A673 (cell line): ENCODE results near the gene MUC20. TPM values are rescaled to one million over a fixed set of nuclear protein-coding genes. Genes with fewer than 3 reads are reported as not detected.
"Not testable (repeated sequence)": the region's sequence is repeated elsewhere in the genome, so short reads cannot be mapped to it uniquely, and the experiment has no call there.

Experiments used
- BruUV-seq: library from RNA; stranded (reverse); fragments of 400-500 nt; replicated peaks from 2 replicates; lab custom pipeline; 2021; lab: Mats Ljungman, UMichigan
- CTCF ChIA-PET: fragments of 300-600 bp; sonication (Branson Sonifier 250); formaldehyde crosslinking; loops from one replicate; lab custom pipeline; 2022; ENCODE audit warnings: antibody characterized with exemption; lab: Charles Lee
- POLR2A ChIA-PET: fragments of 300-600 bp; sonication (Branson Sonifier 250); formaldehyde crosslinking; loops from one replicate; lab custom pipeline; 2022; ENCODE audit warnings: antibody characterized with exemption; ENCODE audit not compliant: low non-redundant PET; lab: Charles Lee
- DNase-seq: peaks from one replicate; pipeline ENCODE4 v3.0.0-alpha.2; 2015; ENCODE audit warnings: low spot score
- H3K27ac ChIP-seq: fragments of 200-600 bp; sonication (generic); 2 replicates; pipeline ENCODE4 v1.5.1; 2016; ENCODE audit warnings: mixed run types, low read depth, mild to moderate bottlenecking, mixed read lengths, antibody characterized with exemption, low read length; ENCODE audit not compliant: poor library complexity, severe bottlenecking
- H3K27me3 ChIP-seq: fragments of 200-600 bp; sonication (generic); replicated peaks from 2 replicates; pipeline ENCODE4 v1.6.1; 2017; ENCODE audit warnings: mixed run types, low read depth, mild to moderate bottlenecking, mixed read lengths, antibody characterized with exemption, low read length; ENCODE audit not compliant: insufficient read depth, poor library complexity
- H3K36me3 ChIP-seq: fragments of 200-600 bp; sonication (generic); 2 replicates; pipeline ENCODE4 v1.6.1; 2016; ENCODE audit warnings: mixed run types, mild to moderate bottlenecking, mixed read lengths, antibody characterized with exemption, low read length; ENCODE audit not compliant: insufficient read depth, poor library complexity, severe bottlenecking
- H3K4me1 ChIP-seq: fragments of 200-600 bp; sonication (generic); 2 replicates; pipeline ENCODE4 v1.6.1; 2017; ENCODE audit warnings: mixed run types, mild to moderate bottlenecking, mixed read lengths, antibody characterized with exemption, low read length; ENCODE audit not compliant: insufficient read depth, poor library complexity, severe bottlenecking
- H3K4me3 ChIP-seq: fragments of 200-600 bp; sonication (generic); 2 replicates; pipeline ENCODE4 v1.5.1; 2016; ENCODE audit warnings: low read depth, mixed run types, mild to moderate bottlenecking, mixed read lengths, low read length; ENCODE audit not compliant: poor library complexity, severe bottlenecking
- H3K9me3 ChIP-seq: fragments of 200-600 bp; sonication (generic); 2 replicates; pipeline ENCODE4 v1.6.1; 2016; ENCODE audit warnings: mixed run types, low read depth, mild to moderate bottlenecking, mixed read lengths, antibody characterized with exemption, low read length; ENCODE audit not compliant: poor library complexity, severe bottlenecking
- CTCF ChIP-seq: fragments of 300-800, 200-600 bp; sonication (generic); conservative IDR thresholded peaks from 2 replicates; pipeline ENCODE4 v1.5.1; 2017; ENCODE audit warnings: low read depth, mild to moderate bottlenecking, antibody characterized with exemption, low read length, moderate library complexity, mixed read lengths
- EZH2 ChIP-seq: fragments of 200-600 bp; sonication (generic); IDR thresholded peaks from 2 replicates; pipeline ENCODE4 v1.6.1; 2017; ENCODE audit warnings: borderline replicate concordance, low read depth, mild to moderate bottlenecking, mixed read lengths, antibody characterized with exemption, low read length; ENCODE audit not compliant: poor library complexity, severe bottlenecking
- intact Hi-C: fragments of 100-400 bp; cut with micrococcal nuclease; formaldehyde crosslinking; loops from one replicate; pipeline ENCODE4 v1.10.0; 2022; ENCODE audit not compliant: unreplicated experiment
- total RNA-seq: library from RNA; stranded (reverse); gene quantifications from 2 replicates; pipeline ENCODE4 v1.2.3, GENCODE V29; 2021

MUC20 gene
- total RNA-seq, 1 experiment from 2014 or later: 1.1 TPM

GRCh38 chr3:195746346-195746745 lies 25.6 kb downstream of the MUC20 start:
- H3K4me1 ChIP-seq: no peaks in the 10 kb centered on the region
- H3K27ac ChIP-seq: no peak overlapping the region
- POLR2A ChIA-PET: no interaction called here
- TF ChIP-seq EZH2 (no peak), CTCF (no peak)
- no TSS peak for BruUV-seq
- CTCF ChIA-PET: no interaction called here
- intact Hi-C loops: no loop called here
- no peaks in the 10 kb centered on the region for H3K27me3 ChIP-seq
- DNase-seq: no peak
- no peaks in the 10 kb centered on the region for H3K9me3 ChIP-seq
- no peak overlapping the region for H3K4me3 ChIP-seq
- H3K36me3 ChIP-seq: no peaks in the 10 kb centered on the region

GRCh38 chr3:195746751-195747150 lies 26.0 kb downstream of the MUC20 start:
- CTCF ChIA-PET: no interaction called here
- no peaks in the 10 kb centered on the region for H3K36me3 ChIP-seq
- H3K27me3 ChIP-seq: no peaks in the 10 kb centered on the region
- no peak for TF ChIP-seq CTCF
- no peak for TF ChIP-seq EZH2
- H3K4me1 ChIP-seq: no peaks in the 10 kb centered on the region
- no peak for DNase-seq
- H3K4me3 ChIP-seq: no peak overlapping the region
- POLR2A ChIA-PET: no interaction called here
- no peak overlapping the region for H3K27ac ChIP-seq
- no TSS peak for BruUV-seq
- H3K9me3 ChIP-seq: no peaks in the 10 kb centered on the region
- intact Hi-C loops: no loop called here

GRCh38 chr3:195748661-195749060 lies 27.9 kb downstream of the MUC20 start:
- Histone ChIP-seq H3K27ac (no peak overlapping the region), H3K27me3 (no peaks in the 10 kb centered on the region), H3K36me3 (no peaks in the 10 kb centered on the region), H3K4me3 (no peak overlapping the region), H3K4me1 (no peaks in the 10 kb centered on the region), H3K9me3 (no peaks in the 10 kb centered on the region)
- no TSS peak for BruUV-seq
- POLR2A ChIA-PET: no interaction called here
- DNase-seq: no peak
- intact Hi-C loops: no loop called here
- no peak for TF ChIP-seq CTCF
- TF ChIP-seq EZH2: no peak
- CTCF ChIA-PET: interaction anchor here (0.5 kb wide), 1 partner anchor 33 kb away, joined by 5 read pairs; no protein-coding TSS in a partner anchor

GRCh38 chr3:195749101-195749500 lies 28.3 kb downstream of the MUC20 start:
- H3K27me3 ChIP-seq, H3K4me1 ChIP-seq, POLR2A ChIA-PET, DNase-seq, H3K27ac ChIP-seq, H3K36me3 ChIP-seq, intact Hi-C loops, H3K4me3 ChIP-seq, H3K9me3 ChIP-seq, BruUV-seq: not testable (repeated sequence)
- CTCF ChIA-PET: interaction anchor here (0.5 kb wide), 1 partner anchor 33 kb away, joined by 5 read pairs; no protein-coding TSS in a partner anchor
